ENCODE measurements around the gene XYLT1.

XYLT1 gene

DNA sequence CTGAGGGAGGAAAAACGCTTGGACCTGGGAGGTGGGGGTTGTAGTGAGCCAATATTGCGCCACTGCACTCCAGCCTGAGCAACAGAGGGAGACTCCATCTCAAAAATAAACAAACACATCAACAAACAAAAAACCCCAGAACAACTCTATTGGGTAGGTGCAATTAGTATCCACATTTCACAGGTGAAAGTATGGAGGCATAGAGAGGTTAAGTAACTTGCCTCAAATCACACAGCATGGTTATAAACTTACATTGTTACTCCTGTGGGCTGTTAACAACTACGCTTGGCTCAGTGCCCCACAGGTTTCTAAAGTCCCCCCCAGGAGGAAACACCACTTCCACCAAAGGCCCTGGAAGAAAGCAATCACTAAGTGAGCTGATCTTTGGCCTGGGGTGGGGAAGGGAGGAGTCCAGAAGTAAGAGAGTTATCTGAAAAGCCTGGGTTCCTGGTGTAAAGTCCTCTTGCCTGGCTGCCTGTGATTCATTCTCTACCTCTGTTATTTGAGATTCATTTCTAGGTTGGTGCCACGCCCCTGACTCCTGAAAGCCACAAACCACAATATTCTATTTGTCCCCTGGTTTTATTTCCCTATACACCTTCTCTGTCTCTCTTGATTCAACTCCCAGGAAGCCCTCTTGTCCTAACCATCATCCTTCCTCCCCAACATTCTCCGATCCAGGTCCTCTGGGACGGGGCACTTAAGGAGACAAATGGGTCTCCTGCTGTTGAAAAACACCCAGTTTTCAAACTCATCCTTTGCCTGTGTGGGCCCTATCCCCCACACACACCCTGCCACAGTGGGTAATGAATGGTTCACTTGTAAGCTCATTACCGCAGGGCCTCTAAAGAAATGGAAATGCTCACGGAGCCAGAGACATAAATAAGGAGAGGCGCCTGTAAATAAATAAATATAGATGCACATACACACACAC, 195.4 kb downstream of the XYLT1 start:
- H2BK5ac ChIP-seq (ENCODE audit: low read length): no peak overlapping the region
- no peak overlapping the region for H2BK120ac ChIP-seq (ENCODE audit: low read depth, low read length)
- H3K79me2 ChIP-seq (ENCODE audit: control insufficient read depth, insufficient read depth, low read length): no peaks in the 10 kb centered on the region
- no peak for DNase-seq
- H3K27me3 ChIP-seq (ENCODE audit: insufficient read depth, low read length, poor library complexity): no peaks in the 10 kb centered on the region
- no peak overlapping the region for H2BK15ac ChIP-seq (replicated peaks; ENCODE audit: low read depth)
- no peak overlapping the region for H4K5ac ChIP-seq (ENCODE audit: low read length)
- H3K18ac ChIP-seq (ENCODE audit: low read length): no peak overlapping the region
- H3K56ac ChIP-seq (ENCODE audit: low read length): no peak overlapping the region
- H3K27ac ChIP-seq (ENCODE audit: low read depth, low read length): no peak overlapping the region
- H2AK5ac ChIP-seq (ENCODE audit: low read length): no peak overlapping the region
- H4K8ac ChIP-seq (ENCODE audit: low read depth, low read length): no peak overlapping the region
- no CpG with 5 or more reads among the region's 9 CpGs for WGBS (ENCODE audit: extremely low coverage, insufficient coverage, low lambda C conversion rate)
- H3K36me3 ChIP-seq (ENCODE audit: control insufficient read depth, insufficient read depth, low read length): no peaks in the 10 kb centered on the region
- H3K4me1 ChIP-seq (ENCODE audit: control insufficient read depth, low read depth, low read length): no peaks in the 10 kb centered on the region
- no peak overlapping the region for H3K4ac ChIP-seq (ENCODE audit: low read depth, low read length)
- peaks cover 1% of the 10 kb centered on the region for H3K79me1 ChIP-seq (ENCODE audit: low read length)
- H3K4me2 ChIP-seq (ENCODE audit: low read length): no peak overlapping the region
- no peak overlapping the region for H3K9ac ChIP-seq (ENCODE audit: low read length)
- no peak overlapping the region for H3K4me3 ChIP-seq (ENCODE audit: low read length)
- H3K23ac ChIP-seq (ENCODE audit: low read length): no peak overlapping the region

DNA sequence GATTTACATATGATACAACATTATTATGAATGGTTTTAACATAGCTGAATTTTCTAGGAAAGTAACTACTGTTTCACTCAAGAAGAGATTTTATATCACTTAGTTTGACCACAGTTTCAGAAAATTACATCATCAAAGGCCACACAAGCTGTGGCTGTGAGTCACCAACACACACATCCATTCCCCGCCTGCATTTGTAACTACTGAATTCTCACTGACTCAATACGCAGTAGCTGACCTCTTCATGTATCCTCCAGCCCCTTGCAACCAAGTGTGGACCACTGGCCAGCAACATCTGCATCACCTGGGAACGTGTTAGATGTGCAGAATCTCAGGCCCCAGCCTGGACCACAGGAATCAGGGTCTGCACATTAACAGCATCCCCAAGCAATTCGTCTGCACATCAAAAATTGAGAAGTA, 197.6 kb downstream of the XYLT1 start:
- Histone ChIP-seq H3K9ac (ENCODE audit: low read length) (no peak overlapping the region), H2AK5ac (ENCODE audit: low read length) (no peak overlapping the region), H3K23ac (ENCODE audit: low read length) (no peak overlapping the region), H3K56ac (ENCODE audit: low read length) (peak overlapping the region; percentile 15), H3K4me3 (ENCODE audit: low read length) (no peak overlapping the region), H3K27me3 (ENCODE audit: insufficient read depth, low read length, poor library complexity) (no peaks in the 10 kb centered on the region), H3K4ac (ENCODE audit: low read depth, low read length) (no peak overlapping the region), H3K27ac (ENCODE audit: low read depth, low read length) (no peak overlapping the region), H3K79me1 (ENCODE audit: low read length) (peaks cover 1% of the 10 kb centered on the region), H3K36me3 (ENCODE audit: control insufficient read depth, insufficient read depth, low read length) (no peaks in the 10 kb centered on the region), H3K4me1 (ENCODE audit: control insufficient read depth, low read depth, low read length) (no peaks in the 10 kb centered on the region), H3K79me2 (ENCODE audit: control insufficient read depth, insufficient read depth, low read length) (no peaks in the 10 kb centered on the region), H4K5ac (ENCODE audit: low read length) (no peak overlapping the region), H2BK120ac (ENCODE audit: low read depth, low read length) (no peak overlapping the region), H2BK5ac (ENCODE audit: low read length) (no peak overlapping the region), H3K4me2 (ENCODE audit: low read length) (no peak overlapping the region), H4K8ac (ENCODE audit: low read depth, low read length) (no peak overlapping the region), H3K18ac (ENCODE audit: low read length) (no peak overlapping the region), H2BK15ac (replicated peaks; ENCODE audit: low read depth) (no peak overlapping the region)
- DNase-seq: peak; percentile 72
- WGBS (ENCODE audit: extremely low coverage, insufficient coverage, low lambda C conversion rate): no CpG with 5 or more reads among the region's 4 CpGs

DNA sequence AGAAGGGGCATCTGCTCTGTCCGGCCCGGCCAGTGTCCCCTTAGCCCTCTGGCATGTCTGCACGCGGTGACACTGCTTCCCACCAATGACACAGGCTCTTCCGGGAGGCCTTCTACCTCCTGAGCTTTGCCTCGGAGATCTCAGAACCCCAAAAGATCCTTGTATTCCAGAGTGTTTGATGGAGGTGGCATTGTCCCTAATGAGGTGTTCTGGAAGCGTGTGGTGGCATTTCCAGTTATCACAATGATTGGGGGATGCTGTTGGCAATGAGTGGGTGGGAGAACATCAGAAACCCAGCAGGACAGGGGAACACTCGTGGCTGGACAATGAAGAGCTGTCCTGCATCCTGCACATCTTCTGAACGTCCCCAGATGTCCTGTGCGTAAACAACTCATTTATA, 198.0 kb downstream of the XYLT1 start:
- Histone ChIP-seq H4K8ac (ENCODE audit: low read depth, low read length) (no peak overlapping the region), H3K4ac (ENCODE audit: low read depth, low read length) (no peak overlapping the region), H2BK5ac (ENCODE audit: low read length) (no peak overlapping the region), H3K79me1 (ENCODE audit: low read length) (peaks cover 1% of the 10 kb centered on the region), H2BK15ac (replicated peaks; ENCODE audit: low read depth) (no peak overlapping the region), H2AK5ac (ENCODE audit: low read length) (no peak overlapping the region), H3K36me3 (ENCODE audit: control insufficient read depth, insufficient read depth, low read length) (no peaks in the 10 kb centered on the region), H3K23ac (ENCODE audit: low read length) (no peak overlapping the region), H3K4me3 (ENCODE audit: low read length) (no peak overlapping the region), H3K18ac (ENCODE audit: low read length) (no peak overlapping the region), H3K79me2 (ENCODE audit: control insufficient read depth, insufficient read depth, low read length) (no peaks in the 10 kb centered on the region), H4K5ac (ENCODE audit: low read length) (no peak overlapping the region), H3K27ac (ENCODE audit: low read depth, low read length) (no peak overlapping the region), H3K4me1 (ENCODE audit: control insufficient read depth, low read depth, low read length) (no peaks in the 10 kb centered on the region), H2BK120ac (ENCODE audit: low read depth, low read length) (no peak overlapping the region), H3K9ac (ENCODE audit: low read length) (no peak overlapping the region), H3K56ac (ENCODE audit: low read length) (no peak overlapping the region), H3K27me3 (ENCODE audit: insufficient read depth, low read length, poor library complexity) (no peaks in the 10 kb centered on the region), H3K4me2 (ENCODE audit: low read length) (no peak overlapping the region)
- no peak for DNase-seq
- no CpG with 5 or more reads among the region's 10 CpGs for WGBS (ENCODE audit: extremely low coverage, insufficient coverage, low lambda C conversion rate)

DNA sequence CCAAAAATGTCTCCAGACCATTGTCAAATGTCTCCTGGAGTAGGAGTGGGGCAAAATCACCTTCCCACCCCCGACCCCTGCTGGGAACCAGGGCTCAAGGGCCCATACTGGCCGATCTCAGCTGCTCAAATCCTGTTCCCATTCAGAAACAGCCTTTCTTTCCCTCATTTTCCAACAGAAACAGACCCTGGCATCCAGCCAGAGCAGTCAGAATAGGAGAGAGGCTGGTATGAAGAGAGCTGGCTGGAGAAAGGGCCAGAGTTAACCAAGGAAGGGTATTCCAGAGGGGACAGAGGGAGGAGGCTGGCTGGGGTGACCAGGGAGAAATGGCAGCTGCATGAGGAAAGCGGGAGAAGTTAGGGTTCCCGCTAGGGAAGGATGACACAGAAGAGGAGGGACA, 199.1 kb downstream of the XYLT1 start:
- Histone ChIP-seq H2BK15ac (replicated peaks; ENCODE audit: low read depth) (no peak overlapping the region), H3K18ac (ENCODE audit: low read length) (no peak overlapping the region), H3K4me2 (ENCODE audit: low read length) (no peak overlapping the region), H3K79me1 (ENCODE audit: low read length) (peaks cover 1% of the 10 kb centered on the region), H3K79me2 (ENCODE audit: control insufficient read depth, insufficient read depth, low read length) (no peaks in the 10 kb centered on the region), H3K27me3 (ENCODE audit: insufficient read depth, low read length, poor library complexity) (no peaks in the 10 kb centered on the region), H3K23ac (ENCODE audit: low read length) (no peak overlapping the region), H2BK120ac (ENCODE audit: low read depth, low read length) (no peak overlapping the region), H3K36me3 (ENCODE audit: control insufficient read depth, insufficient read depth, low read length) (no peaks in the 10 kb centered on the region), H3K27ac (ENCODE audit: low read depth, low read length) (no peak overlapping the region), H3K4me3 (ENCODE audit: low read length) (no peak overlapping the region), H4K5ac (ENCODE audit: low read length) (no peak overlapping the region), H2BK5ac (ENCODE audit: low read length) (no peak overlapping the region), H3K9ac (ENCODE audit: low read length) (no peak overlapping the region), H3K56ac (ENCODE audit: low read length) (no peak overlapping the region), H2AK5ac (ENCODE audit: low read length) (no peak overlapping the region), H4K8ac (ENCODE audit: low read depth, low read length) (no peak overlapping the region), H3K4me1 (ENCODE audit: control insufficient read depth, low read depth, low read length) (no peaks in the 10 kb centered on the region), H3K4ac (ENCODE audit: low read depth, low read length) (no peak overlapping the region)
- no CpG with 5 or more reads among the region's 4 CpGs for WGBS (ENCODE audit: extremely low coverage, insufficient coverage, low lambda C conversion rate)
- DNase-seq: no peak

DNA sequence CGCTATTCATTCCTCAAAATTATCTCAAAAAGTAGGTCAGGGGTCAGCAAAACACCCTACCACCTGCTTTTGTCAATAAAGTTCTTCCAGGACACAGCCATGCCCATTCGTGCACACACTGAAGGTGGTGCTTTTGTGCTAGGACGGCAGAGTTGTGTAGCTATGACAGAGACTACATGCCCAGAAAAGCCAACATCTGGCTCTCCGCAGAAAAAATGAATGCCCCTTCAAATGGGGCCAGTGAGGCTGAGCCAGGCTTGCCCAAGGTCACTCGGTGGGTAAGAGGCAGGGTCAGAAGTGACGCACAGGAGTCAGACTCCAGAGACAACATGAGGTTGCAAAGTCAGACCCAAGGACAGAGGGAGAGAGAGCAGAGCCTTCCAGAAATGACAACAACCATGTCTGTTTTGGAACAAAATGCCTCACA, 200.1 kb downstream of the XYLT1 start:
- WGBS (ENCODE audit: extremely low coverage, insufficient coverage, low lambda C conversion rate): no CpG with 5 or more reads among the region's 6 CpGs
- Histone ChIP-seq H3K79me2 (ENCODE audit: control insufficient read depth, insufficient read depth, low read length) (no peaks in the 10 kb centered on the region), H3K4me2 (ENCODE audit: low read length) (no peak overlapping the region), H3K27me3 (ENCODE audit: insufficient read depth, low read length, poor library complexity) (no peaks in the 10 kb centered on the region), H2BK15ac (replicated peaks; ENCODE audit: low read depth) (no peak overlapping the region), H2BK120ac (ENCODE audit: low read depth, low read length) (no peak overlapping the region), H3K4me3 (ENCODE audit: low read length) (no peak overlapping the region), H3K23ac (ENCODE audit: low read length) (no peak overlapping the region), H3K9ac (ENCODE audit: low read length) (no peak overlapping the region), H4K8ac (ENCODE audit: low read depth, low read length) (no peak overlapping the region), H3K36me3 (ENCODE audit: control insufficient read depth, insufficient read depth, low read length) (no peaks in the 10 kb centered on the region), H3K4ac (ENCODE audit: low read depth, low read length) (no peak overlapping the region), H3K27ac (ENCODE audit: low read depth, low read length) (no peak overlapping the region), H3K79me1 (ENCODE audit: low read length) (peaks cover 1% of the 10 kb centered on the region), H3K56ac (ENCODE audit: low read length) (no peak overlapping the region), H2AK5ac (ENCODE audit: low read length) (no peak overlapping the region), H2BK5ac (ENCODE audit: low read length) (no peak overlapping the region), H3K4me1 (ENCODE audit: control insufficient read depth, low read depth, low read length) (no peaks in the 10 kb centered on the region), H3K18ac (ENCODE audit: low read length) (no peak overlapping the region), H4K5ac (ENCODE audit: low read length) (no peak overlapping the region)
- no peak for DNase-seq
